Measurements from ENCODE around the gene ETS1. TPM values are rescaled to one million over a fixed set of nuclear protein-coding genes. Genes with fewer than 3 reads are reported as not detected.

Gene ETS1
- total RNA-seq, 1 experiment from 2014 or later = 29.9 TPM

DNA sequence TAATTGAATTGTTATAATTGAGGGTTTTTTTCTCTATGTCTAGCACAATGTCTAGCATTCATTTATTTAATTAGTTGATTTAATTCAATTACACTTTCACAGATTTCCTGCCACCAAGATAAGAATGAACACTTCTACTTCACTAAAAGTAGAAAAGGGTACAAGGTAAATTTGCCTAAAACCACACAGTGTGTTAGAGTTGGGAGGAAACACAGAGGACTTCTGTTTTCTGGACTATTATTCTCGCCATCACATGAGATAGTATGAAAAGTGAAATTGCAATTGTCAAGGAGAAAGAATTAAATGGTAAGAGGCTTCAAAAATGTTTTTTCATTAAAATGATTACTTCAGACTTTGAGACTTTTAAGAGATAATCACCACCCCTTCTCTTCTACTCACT is 109.5 kb downstream of the ETS1 start:
- no peak overlapping the region for H3K4me2 ChIP-seq (ENCODE audit: insufficient read depth, insufficient read length, low read length)
- no peaks in the 10 kb centered on the region for H4K20me1 ChIP-seq (ENCODE audit: control insufficient read depth, insufficient read depth, insufficient read length)
- H3K27ac ChIP-seq (ENCODE audit: insufficient read length, low read depth, low read length) = no peak overlapping the region
- peaks cover 0 to 20% (median 7%) of the 10 kb centered on the region in 3 experiments; a peak in 3 of 7 replicates for H3K36me3 Mint-ChIP-seq (ENCODE audit: insufficient read depth in 1 of 3, low read depth in 3 of 3)
- no peak overlapping the region for H4K91ac ChIP-seq (ENCODE audit: insufficient read length, low read depth, low read length)
- no peaks in the 10 kb centered on the region for H3K79me2 ChIP-seq (ENCODE audit: insufficient read depth, low read length)
- H3K9ac ChIP-seq (ENCODE audit: extremely low read depth, insufficient read length, low read length) = no peak overlapping the region
- no peak overlapping the region for H2BK12ac ChIP-seq (ENCODE audit: insufficient read length, low read depth, low read length)
- no peaks in the 10 kb centered on the region for H3K9me3 ChIP-seq (ENCODE audit: control insufficient read depth, low read depth, low read length)
- no peaks in the 10 kb centered on the region for H3K79me1 ChIP-seq (ENCODE audit: insufficient read depth, low read depth, low read length, poor library complexity, severe bottlenecking)
- no peak overlapping the region for H2BK20ac ChIP-seq (ENCODE audit: low read depth, low read length, poor library complexity, severe bottlenecking)
- no peak overlapping the region for H2AK5ac ChIP-seq (ENCODE audit: insufficient read length, low read length)
- H3K23me2 ChIP-seq (ENCODE audit: insufficient read length, low read depth, low read length, poor library complexity, severe bottlenecking) = no peaks in the 10 kb centered on the region
- no peak overlapping the region for H3K18ac ChIP-seq (ENCODE audit: insufficient read length, low read depth, low read length)
- H2AFZ ChIP-seq (ENCODE audit: low read length) = no peak overlapping the region
- H4K5ac ChIP-seq (ENCODE audit: insufficient read length, low read depth, low read length) = no peak overlapping the region
- no peaks in the 10 kb centered on the region for H3K4me1 ChIP-seq (ENCODE audit: insufficient read depth, low read length)
- no peaks in the 10 kb centered on the region for H3K27me3 ChIP-seq (ENCODE audit: insufficient read depth, low read length)
- no peak overlapping the region for H4K8ac ChIP-seq (replicated peaks; ENCODE audit: insufficient read length, low read depth, low read length)
- no peak overlapping the region for H2BK120ac ChIP-seq (ENCODE audit: low read depth, low read length, poor library complexity, severe bottlenecking)
- H3K56ac ChIP-seq (ENCODE audit: insufficient read length, low read depth, low read length) = no peak overlapping the region
- TF ChIP-seq, protein P1, sequence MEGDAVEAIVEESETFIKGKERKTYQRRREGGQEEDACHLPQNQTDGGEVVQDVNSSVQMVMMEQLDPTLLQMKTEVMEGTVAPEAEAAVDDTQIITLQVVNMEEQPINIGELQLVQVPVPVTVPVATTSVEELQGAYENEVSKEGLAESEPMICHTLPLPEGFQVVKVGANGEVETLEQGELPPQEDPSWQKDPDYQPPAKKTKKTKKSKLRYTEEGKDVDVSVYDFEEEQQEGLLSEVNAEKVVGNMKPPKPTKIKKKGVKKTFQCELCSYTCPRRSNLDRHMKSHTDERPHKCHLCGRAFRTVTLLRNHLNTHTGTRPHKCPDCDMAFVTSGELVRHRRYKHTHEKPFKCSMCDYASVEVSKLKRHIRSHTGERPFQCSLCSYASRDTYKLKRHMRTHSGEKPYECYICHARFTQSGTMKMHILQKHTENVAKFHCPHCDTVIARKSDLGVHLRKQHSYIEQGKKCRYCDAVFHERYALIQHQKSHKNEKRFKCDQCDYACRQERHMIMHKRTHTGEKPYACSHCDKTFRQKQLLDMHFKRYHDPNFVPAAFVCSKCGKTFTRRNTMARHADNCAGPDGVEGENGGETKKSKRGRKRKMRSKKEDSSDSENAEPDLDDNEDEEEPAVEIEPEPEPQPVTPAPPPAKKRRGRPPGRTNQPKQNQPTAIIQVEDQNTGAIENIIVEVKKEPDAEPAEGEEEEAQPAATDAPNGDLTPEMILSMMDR (conservative IDR thresholded peaks at IDR 0.05) = no peak
- no peaks in the 10 kb centered on the region for H3K27me3 Mint-ChIP-seq (ENCODE audit: low read depth)
- no peak overlapping the region for H3K14ac ChIP-seq (ENCODE audit: insufficient read depth, low read length)
- no peak overlapping the region for H3K4me3 Mint-ChIP-seq
- no peak overlapping the region for H3K23ac ChIP-seq (ENCODE audit: insufficient read length, low read depth, low read length)
- no peak overlapping the region for H2BK15ac ChIP-seq (ENCODE audit: low read depth, low read length)
- H3K9me3 Mint-ChIP-seq = no peaks in the 10 kb centered on the region
- peaks cover 5 to 10% of the 10 kb centered on the region in 2 experiments for H3K4me1 Mint-ChIP-seq
- H3T11ph ChIP-seq (ENCODE audit: low read length) = no peak overlapping the region
- no peak for DNase-seq
- no peak overlapping the region for H3K27ac Mint-ChIP-seq
- H3K4ac ChIP-seq (ENCODE audit: low read depth, low read length) = no peak overlapping the region
- WGBS (ENCODE audit: extremely low coverage, insufficient read length, low lambda C conversion rate) = no CpG with 5 or more reads among the region's 1 CpG
- no peak overlapping the region for H2BK5ac ChIP-seq (ENCODE audit: insufficient read length, low read length)

Measured in H9 (cell line).